Mesothelial cell of epicardium (in vitro differentiated cells): ENCODE data around the gene TNFRSF1B. TPM values are rescaled to one million over a fixed set of nuclear protein-coding genes. Genes with fewer than 3 reads are reported as not detected.

Experiments used
- DNase-seq, 2 experiments: peaks; one replicate each; pipeline ENCODE4 v3.0.0; 2021; ENCODE audit warnings: low spot score in 2 of 2; ENCODE audit not compliant: unreplicated experiment in 2 of 2
- H3K27ac Mint-ChIP-seq: 2 replicates; pipeline ENCODE4 v1.8.0; 2021; ENCODE audit warnings: mixed read lengths
- H3K27me3 Mint-ChIP-seq: 2 replicates; pipeline ENCODE4 v1.8.0; 2021; ENCODE audit warnings: low read depth, mixed read lengths
- H3K36me3 Mint-ChIP-seq: 2 replicates; pipeline ENCODE4 v1.8.0; 2021; ENCODE audit warnings: mixed read lengths
- H3K4me1 Mint-ChIP-seq: 2 replicates; pipeline ENCODE4 v1.8.0; 2021; ENCODE audit warnings: mixed read lengths
- H3K4me3 Mint-ChIP-seq: 2 replicates; pipeline ENCODE4 v1.8.0; 2021; ENCODE audit warnings: mild to moderate bottlenecking, moderate library complexity, mixed read lengths
- H3K9me3 Mint-ChIP-seq: 2 replicates; pipeline ENCODE4 v1.8.0; 2021; ENCODE audit warnings: mixed read lengths
- CTCF ChIP-seq: fragments of 200-600 bp; sonication (generic); IDR thresholded peaks from one replicate; pipeline ENCODE4 v1.5.0; 2021; ENCODE audit warnings: antibody characterized with exemption; ENCODE audit not compliant: unreplicated experiment
- total RNA-seq: library from RNA; stranded (reverse); gene quantifications from 3 replicates; pipeline ENCODE4 v1.2.1, GENCODE V29; 2021

The TNFRSF1B gene
- 2.9 to 3.1 TPM (median 2.9 TPM) in 3 replicates for total RNA-seq

DNA sequence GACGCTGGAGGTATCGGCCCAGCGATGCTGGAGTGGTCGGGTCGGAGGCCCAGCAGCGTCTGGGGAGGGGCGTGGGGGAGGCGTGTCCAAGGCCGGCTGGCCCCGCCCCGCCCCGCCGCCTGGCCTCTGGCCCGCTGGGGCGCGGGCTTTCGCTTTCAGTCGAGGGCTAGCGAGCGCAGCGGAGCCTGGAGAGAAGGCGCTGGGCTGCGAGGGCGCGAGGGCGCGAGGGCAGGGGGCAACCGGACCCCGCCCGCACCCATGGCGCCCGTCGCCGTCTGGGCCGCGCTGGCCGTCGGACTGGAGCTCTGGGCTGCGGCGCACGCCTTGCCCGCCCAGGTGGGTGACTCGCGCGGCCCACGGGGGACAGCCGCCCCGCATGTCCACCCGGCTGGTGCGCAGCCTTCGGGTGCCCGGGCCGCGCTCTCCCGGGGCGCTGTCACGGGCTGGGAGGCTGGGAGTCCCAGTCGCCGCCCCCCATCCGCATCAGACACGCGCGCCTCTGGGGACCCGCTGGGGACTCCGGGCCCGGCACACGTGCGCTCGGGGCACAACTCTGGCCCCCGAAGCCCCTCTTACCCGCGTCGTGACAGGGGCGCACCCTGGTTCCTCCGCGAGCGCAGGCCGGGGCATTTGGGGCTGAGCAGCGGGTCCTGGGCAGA lies at the start of gene TNFRSF1B:
Gene TNFRSF1B, plus strand, starts transcription at position 158 of the 659 bp plus-strand sequence. Its CDS starts 101 bp downstream, at position 259.
- no peak within 1 kb of the TSS for H3K27ac Mint-ChIP-seq
- no peak for DNase-seq
- TF ChIP-seq CTCF = no peak
- H3K36me3 Mint-ChIP-seq = no peaks in the 10 kb centered on the region
- H3K4me1 Mint-ChIP-seq = peaks cover 9% of the 10 kb centered on the region
- peak within 1 kb of the TSS; percentile 70 for H3K4me3 Mint-ChIP-seq
- no peaks in the 10 kb centered on the region for H3K9me3 Mint-ChIP-seq
- H3K27me3 Mint-ChIP-seq = peaks cover 55% of the 10 kb centered on the region

- peaks cover 6% of the 10 kb centered on the region for H3K4me1 Mint-ChIP-seq
- no peak for DNase-seq
- H3K4me3 Mint-ChIP-seq = no peak overlapping the region
- no peak overlapping the region for H3K27ac Mint-ChIP-seq
- peaks cover 5% of the 10 kb centered on the region for H3K9me3 Mint-ChIP-seq
- no peaks in the 10 kb centered on the region for H3K36me3 Mint-ChIP-seq
- peaks cover 8% of the 10 kb centered on the region for H3K27me3 Mint-ChIP-seq
- no peak for TF ChIP-seq CTCF
Observed at GRCh38 chr1:12121212-12122003, 45.4 kb upstream of the TNFRSF1B start.

DNA sequence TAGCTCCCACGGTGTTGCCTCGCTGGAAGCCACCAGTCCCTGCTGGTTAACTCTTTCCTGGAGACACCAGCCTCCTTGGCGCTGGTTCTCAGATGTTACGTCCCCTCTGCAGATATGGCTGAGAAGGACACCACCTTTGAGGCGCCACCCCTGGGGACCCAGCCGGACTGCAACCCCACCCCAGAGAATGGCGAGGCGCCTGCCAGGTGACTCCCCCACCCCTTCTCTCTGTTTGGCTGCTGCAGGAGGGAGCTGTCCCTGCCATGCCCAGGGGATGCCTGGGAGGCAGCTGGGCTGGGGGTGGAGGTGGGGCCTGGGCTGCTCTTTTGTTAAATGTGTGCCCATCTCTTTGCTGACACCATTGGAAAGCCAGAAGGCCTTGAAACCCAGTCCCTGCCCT lies 43.6 kb upstream of the TNFRSF1B start:
- Mint-ChIP-seq H3K36me3 (no peaks in the 10 kb centered on the region), H3K9me3 (peaks cover 5% of the 10 kb centered on the region), H3K4me1 (peaks cover 6% of the 10 kb centered on the region), H3K27ac (no peak overlapping the region), H3K27me3 (peaks cover 8% of the 10 kb centered on the region), H3K4me3 (no peak overlapping the region)
- no peak for TF ChIP-seq CTCF
- no peak for DNase-seq

GRCh38 chr1:12124693-12125421 lies 41.9 kb upstream of the TNFRSF1B start:
- peak in 1 of 2 experiments; percentile 84 for DNase-seq
- H3K36me3 Mint-ChIP-seq = no peaks in the 10 kb centered on the region
- peak; percentile 96 for TF ChIP-seq CTCF
- no peak overlapping the region for H3K4me3 Mint-ChIP-seq
- H3K4me1 Mint-ChIP-seq = peaks cover 6% of the 10 kb centered on the region
- H3K27me3 Mint-ChIP-seq = peaks cover 8% of the 10 kb centered on the region
- H3K27ac Mint-ChIP-seq = no peak overlapping the region
- H3K9me3 Mint-ChIP-seq = peaks cover 5% of the 10 kb centered on the region

GRCh38 chr1:12125422-12126355 lies 41.1 kb upstream of the TNFRSF1B start:
- H3K27ac Mint-ChIP-seq = no peak overlapping the region
- H3K36me3 Mint-ChIP-seq = no peaks in the 10 kb centered on the region
- H3K27me3 Mint-ChIP-seq = peaks cover 8% of the 10 kb centered on the region
- no peaks in the 10 kb centered on the region for H3K9me3 Mint-ChIP-seq
- H3K4me3 Mint-ChIP-seq = no peak overlapping the region
- no peak for DNase-seq
- no peak for TF ChIP-seq CTCF
- H3K4me1 Mint-ChIP-seq = peaks cover 6% of the 10 kb centered on the region
